Measurements from ENCODE around the gene MCUB.
A peak's percentile ranks its signal among the peaks of the same experiment; 100 is the strongest.
"Not testable (repeated sequence)": the region's sequence is repeated elsewhere in the genome, so short reads cannot be mapped to it uniquely, and the experiment has no call there.

The MCUB gene

GRCh38 chr4:109559983-109560686, at the start of gene MCUB:
Gene MCUB (plus strand): TSS chr4:109560246. CDS start chr4:109560338, 92 bp downstream.
- peak; percentile 89 to 92 for DNase-seq

- DNase-seq, result no peak
These were observed 49.4 kb upstream of the MCUB start for GRCh38 chr4:109510687-109511086.

GRCh38 chr4:109511414-109511813, 48.6 kb upstream of the MCUB start:
- no peak for DNase-seq

GRCh38 chr4:109513368-109513767, 46.7 kb upstream of the MCUB start:
- DNase-seq, result not testable (repeated sequence)

GRCh38 chr4:109532182-109532581, 27.9 kb upstream of the MCUB start:
- no peak for DNase-seq

GRCh38 chr4:109545401-109545800, 14.6 kb upstream of the MCUB start:
- DNase-seq, result no peak

- DNase-seq, result no peak
These were observed 12.7 kb upstream of the MCUB start for GRCh38 chr4:109547394-109547793.

- peak in 1 of 2 donors; percentile 21 for DNase-seq
These were observed 11.4 kb upstream of the MCUB start for GRCh38 chr4:109548655-109549054.

- DNase-seq, result no peak
These were observed 7.8 kb upstream of the MCUB start for GRCh38 chr4:109552237-109552636.

- DNase-seq, result no peak
These were observed 6.9 kb upstream of the MCUB start for GRCh38 chr4:109553130-109553529.

GRCh38 chr4:109554971-109555370, 5.1 kb upstream of the MCUB start:
- no peak for DNase-seq

- DNase-seq, result no peak
These were observed 2.6 kb upstream of the MCUB start for GRCh38 chr4:109557433-109557832.

GRCh38 chr4:109558095-109558494, 2.0 kb upstream of the MCUB start:
- DNase-seq, result peak in 1 of 2 donors; percentile 23

GRCh38 chr4:109559625-109559982, 442 bp upstream of the MCUB start:
- DNase-seq, result peak; percentile 50 to 58

- DNase-seq, result peak; percentile 56 to 67
These were observed 828 bp downstream of the MCUB start for GRCh38 chr4:109560687-109561461.

- DNase-seq, result peak in 1 of 2 donors; percentile 19
These were observed 2.6 kb downstream of the MCUB start for GRCh38 chr4:109562457-109563239.

- no peak for DNase-seq
These were observed 11.4 kb downstream of the MCUB start for GRCh38 chr4:109571494-109571893.

- DNase-seq, result no peak
These were observed 12.1 kb downstream of the MCUB start for GRCh38 chr4:109572154-109572553.

GRCh38 chr4:109574443-109574850, 14.4 kb downstream of the MCUB start:
- DNase-seq, result no peak

GRCh38 chr4:109574931-109575804, 15.1 kb downstream of the MCUB start:
- no peak for DNase-seq

- no peak for DNase-seq
These were observed 16.4 kb downstream of the MCUB start for GRCh38 chr4:109576462-109576861.

GRCh38 chr4:109578846-109579245, 18.8 kb downstream of the MCUB start:
- DNase-seq, result no peak
